GM21576 (cell line): ENCODE results near the gene CARD19.

Experiments
- ATAC-seq: cut with Tn5 transposase; IDR thresholded peaks from one replicate; pipeline ENCODE4 v1.9.1; 2021; ENCODE audit warnings: mild to moderate bottlenecking, moderate library complexity; ENCODE audit not compliant: unreplicated experiment

The CARD19 gene

GRCh38 chr9:93061791-93062763, 33.9 kb upstream of the CARD19 start:
- peak; percentile 37 for ATAC-seq

- peak; percentile 83 for ATAC-seq
Observed at GRCh38 chr9:93064392-93065134, 31.5 kb upstream of the CARD19 start.

GRCh38 chr9:93065135-93065720, 30.8 kb upstream of the CARD19 start:
- ATAC-seq: no peak

GRCh38 chr9:93066978-93067603, 28.9 kb upstream of the CARD19 start:
- no peak for ATAC-seq

- no peak for ATAC-seq
Observed at GRCh38 chr9:93068956-93069355, 27.1 kb upstream of the CARD19 start.

- ATAC-seq: no peak
Observed at GRCh38 chr9:93071464-93071863, 24.6 kb upstream of the CARD19 start.

GRCh38 chr9:93072383-93072795, 23.6 kb upstream of the CARD19 start:
- no peak for ATAC-seq

GRCh38 chr9:93076101-93076791, 19.8 kb upstream of the CARD19 start:
- no peak for ATAC-seq

- no peak for ATAC-seq
Observed at GRCh38 chr9:93076792-93077128, 19.3 kb upstream of the CARD19 start.

- no peak for ATAC-seq
Observed at GRCh38 chr9:93077367-93077766, 18.6 kb upstream of the CARD19 start.

- no peak for ATAC-seq
Observed at GRCh38 chr9:93077811-93078210, 18.2 kb upstream of the CARD19 start.

GRCh38 chr9:93079371-93079770, 16.6 kb upstream of the CARD19 start:
- ATAC-seq: no peak

GRCh38 chr9:93080406-93080805, 15.6 kb upstream of the CARD19 start:
- ATAC-seq: no peak

GRCh38 chr9:93081081-93081529, 14.9 kb upstream of the CARD19 start:
- no peak for ATAC-seq

- ATAC-seq: no peak
Observed at GRCh38 chr9:93081931-93082330, 14.1 kb upstream of the CARD19 start.

GRCh38 chr9:93082841-93083411, 13.1 kb upstream of the CARD19 start:
- ATAC-seq: no peak

- no peak for ATAC-seq
Observed at GRCh38 chr9:93083592-93084470, 12.2 kb upstream of the CARD19 start.

- ATAC-seq: no peak
Observed at GRCh38 chr9:93084471-93084881, 11.5 kb upstream of the CARD19 start.

GRCh38 chr9:93085676-93086075, 10.3 kb upstream of the CARD19 start:
- no peak for ATAC-seq
